Activated T-cell treated with anti-CD3 and anti-CD28 coated beads for 48 hours (primary cell): ENCODE results near the gene IQUB.
"Not testable (repeated sequence)": the region's sequence is repeated elsewhere in the genome, so short reads cannot be mapped to it uniquely, and the experiment has no call there.

Source experiments
- DNase-seq: peaks from one replicate; pipeline ENCODE4 v3.0.0-alpha.2; 2020; ENCODE audit warnings: low read depth

Gene IQUB

GRCh38 chr7:123492485-123492884 lies 41.9 kb downstream of the IQUB start:
- no peak for DNase-seq

GRCh38 chr7:123485721-123486120 lies 48.7 kb downstream of the IQUB start:
- no peak for DNase-seq

DNA sequence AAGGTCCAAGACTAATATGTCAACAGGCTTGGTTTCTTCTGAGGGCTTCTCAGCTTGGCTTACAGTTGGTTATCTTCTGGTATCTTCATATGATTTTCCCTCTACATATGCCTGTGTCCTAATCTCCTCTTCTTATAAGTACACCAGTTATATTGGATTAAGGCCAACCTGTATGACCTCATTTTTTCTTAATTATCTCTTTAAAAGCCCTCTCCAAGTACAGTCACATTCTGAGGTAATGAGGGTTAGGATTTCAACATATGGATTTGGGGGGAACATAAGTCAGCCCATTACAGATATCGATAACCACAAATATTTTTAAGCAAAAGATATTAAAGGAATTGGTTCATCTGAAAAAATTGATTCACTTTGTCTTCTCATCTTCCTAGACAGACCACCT lies 49.2 kb downstream of the IQUB start:
- no peak for DNase-seq

GRCh38 chr7:123484199-123484598 lies 50.2 kb downstream of the IQUB start:
- DNase-seq, result no peak

DNA sequence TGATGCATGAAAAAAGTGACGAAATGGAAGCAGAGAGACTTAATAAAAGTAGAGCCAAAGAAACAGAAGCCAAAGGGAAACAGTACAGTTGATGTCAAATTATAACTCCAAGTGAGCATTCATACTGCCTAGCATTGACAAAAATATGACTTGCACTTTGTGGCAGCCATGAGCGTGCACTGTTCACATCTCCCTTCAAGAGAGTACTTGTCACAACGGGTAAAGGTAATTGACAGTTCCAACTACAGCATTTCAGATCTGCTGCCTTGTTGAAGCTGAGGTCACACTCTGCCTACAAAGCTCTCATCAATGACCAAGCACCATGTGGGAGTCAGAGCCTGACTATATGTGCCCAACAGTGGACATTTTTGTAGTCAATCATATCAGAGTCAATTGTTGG lies 54.3 kb downstream of the IQUB start:
- no peak for DNase-seq

DNA sequence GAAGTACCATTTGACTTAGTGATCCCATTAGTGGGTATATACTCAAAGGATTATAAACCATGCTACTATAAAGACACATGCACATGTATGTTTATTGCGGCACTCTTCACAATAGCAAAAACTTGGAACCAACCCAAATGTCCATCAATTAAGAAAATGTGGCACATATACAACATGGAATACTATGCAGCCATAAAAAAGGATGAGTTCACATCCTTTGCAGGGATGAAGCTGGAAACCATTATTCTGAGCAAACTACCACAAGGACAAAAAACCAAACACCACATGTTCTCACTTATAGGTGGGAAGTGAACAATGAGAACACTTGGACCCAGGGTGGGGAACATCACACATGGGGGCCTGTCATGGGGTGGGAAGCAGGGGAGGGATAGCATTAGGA lies 56.3 kb downstream of the IQUB start:
- DNase-seq, result not testable (repeated sequence)

- no peak for DNase-seq
Measured at GRCh38 chr7:123472750-123473445, 61.5 kb downstream of the IQUB start.

GRCh38 chr7:123472327-123472726 lies 62.1 kb downstream of the IQUB start:
- no peak for DNase-seq

- no peak for DNase-seq
Measured at GRCh38 chr7:123468303-123468702, 66.1 kb downstream of the IQUB start.

GRCh38 chr7:123463890-123464289 lies 70.5 kb downstream of the IQUB start:
- DNase-seq, result no peak

DNA sequence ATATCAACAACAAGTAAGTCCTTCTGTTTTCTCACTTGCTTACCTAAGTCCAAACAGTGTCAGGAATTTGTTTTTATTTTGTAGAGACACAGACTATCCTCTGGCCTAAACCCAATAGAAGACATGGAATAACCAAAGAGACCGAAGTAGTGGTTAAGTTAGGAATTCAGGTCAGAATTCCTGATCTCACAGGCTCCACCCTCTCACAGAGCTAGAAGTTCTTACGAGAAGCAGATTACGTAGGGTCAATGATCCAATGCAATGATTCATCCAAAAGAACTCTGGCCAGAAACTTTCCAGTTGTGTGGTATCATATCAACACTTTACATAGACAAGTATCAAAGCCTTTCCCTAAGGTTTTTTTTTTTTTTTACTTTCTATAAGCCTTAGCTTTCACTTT lies 73.8 kb downstream of the IQUB start:
- DNase-seq, result no peak

GRCh38 chr7:123455965-123456470 lies 78.4 kb downstream of the IQUB start:
- no peak for DNase-seq

DNA sequence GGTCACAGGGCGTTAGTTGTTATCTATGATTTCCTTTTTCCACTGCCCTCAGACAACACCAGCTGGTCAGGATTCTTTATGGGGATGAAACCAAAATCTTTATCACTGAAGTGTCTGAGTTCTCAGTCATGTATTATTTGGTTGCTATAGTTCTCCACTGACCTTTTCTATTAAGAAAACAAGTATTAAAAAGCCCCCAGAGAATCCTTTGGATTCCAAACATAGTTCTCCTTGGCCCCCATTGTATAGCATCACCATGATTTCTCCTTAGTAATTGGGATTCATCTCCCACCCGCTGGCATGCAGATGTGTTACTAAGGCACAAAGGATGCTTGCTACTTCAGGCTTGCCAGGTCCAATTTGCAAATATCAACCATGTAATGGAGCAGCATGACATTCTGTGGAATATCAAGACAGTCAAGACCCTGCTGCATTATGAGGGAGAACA lies 94.3 kb downstream of the IQUB start:
- DNase-seq, result no peak

DNA sequence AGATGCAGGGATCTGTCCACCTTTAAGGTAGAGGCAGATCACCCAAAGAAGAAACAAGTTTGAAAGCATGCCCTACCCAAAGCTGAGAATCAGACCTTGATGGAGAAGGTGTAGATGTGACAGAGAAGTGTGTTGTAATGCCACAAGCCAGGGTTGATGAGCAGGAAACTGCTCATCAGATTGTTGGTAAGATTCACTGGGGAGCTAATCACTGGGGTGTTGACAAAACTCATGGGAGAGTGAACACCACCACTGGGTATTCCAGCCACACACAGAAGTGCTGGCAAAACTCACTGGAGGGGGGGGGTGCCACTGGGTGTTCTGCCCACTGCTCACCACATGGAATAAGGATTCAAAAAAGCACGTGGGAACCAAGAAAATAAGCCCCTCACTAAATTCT lies 95.2 kb downstream of the IQUB start:
- no peak for DNase-seq

GRCh38 chr7:123437447-123437995 lies 96.9 kb downstream of the IQUB start:
- no peak for DNase-seq

GRCh38 chr7:123435080-123435700 lies 99.2 kb downstream of the IQUB start:
- DNase-seq, result no peak

DNA sequence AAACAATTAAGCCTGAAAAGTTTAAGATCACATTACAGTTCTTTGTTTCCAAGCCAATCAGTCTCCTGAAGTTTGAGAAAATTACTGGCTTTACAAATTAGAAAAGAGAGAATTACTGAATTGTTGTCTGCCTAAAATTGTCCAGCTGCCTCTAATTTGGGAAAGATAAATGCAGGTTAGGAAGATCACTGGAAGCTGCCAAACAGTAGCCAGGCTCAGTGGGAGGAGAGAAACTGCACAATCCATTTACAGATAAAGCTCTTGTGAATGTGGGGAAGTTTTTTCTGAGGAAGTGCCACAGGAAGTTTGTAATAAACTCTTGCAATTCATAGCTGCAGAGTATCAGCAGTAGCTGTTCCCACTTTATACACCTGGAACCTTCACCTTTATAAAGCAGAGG lies 100.7 kb downstream of the IQUB start:
- DNase-seq, result no peak

DNA sequence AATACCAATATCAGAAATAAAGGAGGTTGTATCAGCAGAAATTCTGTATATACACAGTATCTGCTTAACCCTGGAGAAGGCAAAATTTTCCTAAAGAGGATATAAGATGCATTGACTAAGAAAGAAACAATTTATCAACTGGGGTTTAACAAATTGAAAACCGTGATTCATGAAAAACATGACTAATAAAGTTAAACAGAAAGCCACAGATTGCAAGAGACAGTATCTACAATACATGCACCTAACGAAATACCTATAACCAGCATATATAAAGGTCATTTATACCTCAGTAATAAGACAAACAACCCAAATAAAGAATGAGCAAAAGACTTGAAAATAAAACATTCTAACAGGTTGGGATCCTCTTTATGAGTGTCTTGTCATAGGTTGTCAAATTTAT lies 101.8 kb downstream of the IQUB start:
- DNase-seq, result no peak

DNA sequence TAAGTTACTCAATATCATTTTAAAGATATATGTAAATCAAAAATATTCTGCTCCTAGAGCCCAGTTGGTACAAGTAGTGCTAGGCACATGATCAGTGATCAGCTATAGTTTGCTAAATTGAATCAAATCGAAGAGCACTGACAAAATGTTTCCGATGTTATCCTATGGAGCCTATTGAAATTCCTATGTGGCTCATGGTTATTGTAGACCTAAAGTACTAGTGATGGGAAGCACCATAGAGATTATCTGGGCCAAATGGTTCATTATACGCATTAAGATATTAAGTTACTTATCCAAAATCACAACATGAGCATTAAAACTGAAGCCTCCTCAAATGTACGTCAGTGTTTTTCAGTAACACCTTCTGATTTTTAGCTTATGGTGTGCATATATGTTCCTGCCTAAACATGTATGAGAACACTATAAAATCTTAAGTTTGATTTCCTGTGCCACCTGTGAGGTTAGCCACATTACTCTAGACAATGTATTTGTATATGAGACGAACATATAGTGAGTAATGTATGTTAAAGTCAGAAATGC lies 103.2 kb downstream of the IQUB start:
- DNase-seq, result no peak

- no peak for DNase-seq
Measured at GRCh38 chr7:123425246-123425645, 109.1 kb downstream of the IQUB start.

DNA sequence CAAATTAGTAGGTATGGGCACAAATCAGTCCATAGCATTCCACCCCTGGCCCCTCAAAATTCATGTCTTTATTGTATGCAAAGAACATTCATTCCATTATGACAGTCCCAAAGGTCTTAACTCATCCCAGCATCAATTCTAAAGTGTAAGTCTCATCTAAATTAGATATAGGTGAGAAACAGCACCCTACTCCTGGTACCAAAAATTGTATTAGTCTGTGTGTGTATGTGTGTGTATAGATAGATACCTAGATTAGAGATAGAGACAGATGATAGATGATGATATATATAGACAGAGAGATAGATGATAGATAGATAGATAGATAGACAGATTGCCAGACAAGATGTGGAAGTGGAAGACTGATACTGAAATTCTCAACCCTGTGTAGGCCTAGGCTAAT lies 109.9 kb downstream of the IQUB start:
- no peak for DNase-seq

DNA sequence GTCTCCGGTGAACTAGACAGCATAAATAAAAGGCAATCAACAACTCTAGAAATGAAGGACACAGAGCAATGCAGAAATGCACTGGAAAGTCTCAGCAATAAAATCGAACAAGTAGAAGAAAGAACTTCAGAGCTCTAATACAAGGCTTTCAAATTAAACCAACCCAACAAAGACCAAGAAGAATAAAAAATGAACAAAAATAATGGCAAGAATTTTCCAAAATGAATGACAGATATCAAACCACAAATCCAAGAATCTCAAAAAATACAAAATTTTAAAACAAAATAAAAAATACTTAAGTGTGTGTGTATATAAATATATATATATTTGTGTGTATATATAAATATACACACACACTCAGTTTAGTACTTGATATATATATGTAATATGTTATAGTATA lies 110.8 kb downstream of the IQUB start:
- no peak for DNase-seq

- DNase-seq, result no peak
Measured at GRCh38 chr7:123417580-123417979, 116.8 kb downstream of the IQUB start.
